GM12872 (cell line): Measurements from ENCODE around the gene VCPKMT.

Source experiments
- TF ChIP-seq, protein P1 (sequence below): IDR thresholded peaks from 3 replicates; pipeline ENCODE4 v1.5.1; 2011; ENCODE audit warnings: low read depth, mild to moderate bottlenecking, low read length, moderate library complexity; ENCODE audit not compliant: insufficient read depth

Gene VCPKMT

DNA sequence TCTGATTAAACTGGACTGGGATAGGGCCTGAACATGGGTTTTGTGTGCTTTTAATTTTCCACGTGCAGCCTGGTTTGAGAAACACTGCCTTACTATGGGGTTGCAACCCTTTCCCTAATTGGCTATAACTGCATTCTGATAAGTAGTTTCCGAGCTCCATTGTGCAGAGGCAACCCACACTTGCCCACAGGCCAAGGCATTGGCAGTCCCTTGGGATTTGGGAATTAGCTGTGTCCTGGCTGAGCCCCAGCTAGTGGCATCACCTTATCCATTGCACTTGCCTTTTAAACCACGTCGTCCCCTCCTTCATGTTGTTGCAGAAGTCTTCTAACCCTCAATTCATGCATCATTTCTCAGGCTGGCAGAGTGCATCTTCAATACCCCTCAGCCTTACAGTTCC is 10.2 kb downstream of the VCPKMT start:
- TF ChIP-seq, protein P1, sequence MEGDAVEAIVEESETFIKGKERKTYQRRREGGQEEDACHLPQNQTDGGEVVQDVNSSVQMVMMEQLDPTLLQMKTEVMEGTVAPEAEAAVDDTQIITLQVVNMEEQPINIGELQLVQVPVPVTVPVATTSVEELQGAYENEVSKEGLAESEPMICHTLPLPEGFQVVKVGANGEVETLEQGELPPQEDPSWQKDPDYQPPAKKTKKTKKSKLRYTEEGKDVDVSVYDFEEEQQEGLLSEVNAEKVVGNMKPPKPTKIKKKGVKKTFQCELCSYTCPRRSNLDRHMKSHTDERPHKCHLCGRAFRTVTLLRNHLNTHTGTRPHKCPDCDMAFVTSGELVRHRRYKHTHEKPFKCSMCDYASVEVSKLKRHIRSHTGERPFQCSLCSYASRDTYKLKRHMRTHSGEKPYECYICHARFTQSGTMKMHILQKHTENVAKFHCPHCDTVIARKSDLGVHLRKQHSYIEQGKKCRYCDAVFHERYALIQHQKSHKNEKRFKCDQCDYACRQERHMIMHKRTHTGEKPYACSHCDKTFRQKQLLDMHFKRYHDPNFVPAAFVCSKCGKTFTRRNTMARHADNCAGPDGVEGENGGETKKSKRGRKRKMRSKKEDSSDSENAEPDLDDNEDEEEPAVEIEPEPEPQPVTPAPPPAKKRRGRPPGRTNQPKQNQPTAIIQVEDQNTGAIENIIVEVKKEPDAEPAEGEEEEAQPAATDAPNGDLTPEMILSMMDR, result no peak

DNA sequence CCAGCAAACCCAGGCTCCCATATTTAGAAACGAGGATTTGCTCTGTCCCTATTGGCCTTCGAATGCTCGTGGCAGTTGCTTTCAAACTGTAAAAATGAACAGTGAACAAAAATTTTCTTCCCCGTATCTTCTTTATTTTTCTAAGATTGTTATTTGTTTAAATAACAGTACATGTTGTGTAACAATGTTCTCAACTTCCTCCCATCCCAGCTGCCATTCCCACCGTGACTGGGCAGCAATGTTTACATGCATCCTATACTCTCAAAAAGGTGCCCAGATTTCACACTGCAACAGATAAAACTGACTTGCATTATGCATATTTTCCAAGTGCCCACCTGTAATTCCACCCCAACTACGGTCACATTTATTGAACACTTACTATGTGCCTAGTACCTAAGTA is 12.8 kb downstream of the VCPKMT start:
- TF ChIP-seq, protein P1, result no peak

DNA sequence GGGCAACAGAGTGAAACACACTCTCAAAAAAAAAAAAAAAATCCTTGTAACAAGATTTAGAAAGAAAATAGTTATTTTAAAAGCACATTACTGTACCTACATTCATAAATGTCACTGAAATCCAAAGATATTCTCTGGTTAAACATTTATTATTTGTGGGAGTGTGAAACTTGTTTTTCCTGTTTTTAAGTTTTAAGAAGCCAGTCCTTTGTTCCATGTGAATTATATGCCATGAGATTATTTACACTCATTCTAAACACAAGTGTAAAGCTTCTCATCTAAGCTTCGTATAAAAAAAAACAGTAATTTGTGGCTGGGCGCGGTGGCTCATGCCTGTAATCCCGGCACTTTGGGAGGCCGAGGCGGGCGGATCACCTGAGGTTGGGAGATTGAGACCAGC is 15.0 kb downstream of the VCPKMT start:
- TF ChIP-seq, protein P1, result no peak

- TF ChIP-seq, protein P1, result no peak
These were observed 15.6 kb downstream of the VCPKMT start for GRCh38 chr14:50100805-50101204.

DNA sequence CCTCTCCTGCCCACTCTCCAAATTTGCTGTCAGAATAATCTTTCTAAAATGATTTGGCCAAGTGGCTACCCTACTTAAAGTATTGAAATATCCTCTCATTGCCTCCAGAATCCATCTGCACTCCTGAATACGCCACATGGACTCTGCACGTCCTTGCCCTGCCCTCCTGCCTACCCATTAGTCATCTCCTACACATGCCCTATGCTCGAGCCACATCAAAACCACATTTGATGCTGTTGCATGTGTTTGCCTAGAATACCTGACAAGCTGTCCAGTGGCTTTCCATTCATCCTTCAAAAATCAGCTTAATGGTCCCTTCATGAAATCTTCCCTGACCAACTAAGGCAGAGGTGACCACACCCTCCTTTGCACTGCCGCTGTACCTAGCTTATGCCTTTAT is 17.0 kb downstream of the VCPKMT start:
- TF ChIP-seq, protein P1, result no peak

DNA sequence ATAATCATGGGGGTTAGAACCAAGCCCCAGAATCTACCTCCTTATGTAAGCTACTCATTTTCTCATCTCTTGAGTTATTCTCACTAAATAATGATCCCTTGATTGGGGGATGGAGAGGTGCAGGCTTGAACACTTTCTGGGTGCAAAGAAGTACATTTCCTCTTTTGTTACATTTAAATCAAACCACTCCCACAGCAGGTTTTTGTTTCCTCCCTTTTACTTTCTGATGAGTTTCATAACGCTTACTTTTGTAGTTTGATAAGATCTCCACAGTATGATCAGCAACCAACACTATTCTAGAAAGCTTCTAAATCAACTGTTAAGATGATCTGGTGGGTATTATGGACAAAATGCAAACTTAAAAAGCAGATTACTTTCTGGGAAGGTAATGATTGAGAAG is 20.5 kb downstream of the VCPKMT start:
- TF ChIP-seq, protein P1, result no peak

- TF ChIP-seq, protein P1, result no peak
These were observed 22.2 kb downstream of the VCPKMT start for GRCh38 chr14:50094056-50094755.
